ENCODE data around the gene GNAS-AS1.

Gene GNAS-AS1

DNA sequence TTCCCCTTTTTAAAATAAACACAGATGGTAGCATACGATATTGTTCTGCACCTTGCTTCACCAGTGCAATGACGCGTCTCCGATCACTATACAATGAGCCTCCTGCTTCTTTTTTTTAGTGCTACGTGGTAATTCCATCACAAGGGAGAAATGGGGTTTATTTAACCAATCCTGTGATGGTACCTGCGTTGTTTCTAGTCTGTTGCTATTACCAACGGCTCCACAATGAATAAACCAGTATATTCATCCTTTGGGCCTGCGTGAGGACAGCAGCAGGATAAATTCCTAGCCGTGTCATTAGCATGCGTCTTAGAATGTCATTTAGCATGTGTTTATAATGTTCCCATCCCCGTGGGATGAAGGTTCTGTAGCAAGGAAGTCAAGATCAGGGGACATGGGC lies 42.9 kb downstream of the GNAS-AS1 start:
- no peak for DNase-seq

DNA sequence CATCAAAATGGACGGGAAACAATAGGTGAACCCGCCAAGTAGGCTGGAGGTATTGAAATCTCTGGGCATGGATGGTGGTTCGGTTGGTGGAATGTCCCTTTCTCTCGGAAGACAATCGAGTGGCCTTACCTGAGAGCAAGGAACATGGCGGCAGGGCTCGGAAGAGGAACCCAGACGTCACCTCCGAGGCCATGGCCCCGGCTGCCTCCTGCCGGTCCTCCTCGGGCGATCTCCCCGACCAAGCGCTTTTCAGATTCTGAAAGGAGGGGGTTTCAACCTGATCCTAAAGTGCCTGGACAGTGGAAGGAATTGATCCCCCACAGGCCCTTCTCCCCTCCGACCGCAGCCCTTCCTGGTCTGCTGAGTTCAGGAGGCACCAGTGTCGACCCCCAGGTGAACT lies 47.2 kb downstream of the GNAS-AS1 start:
- no peak for DNase-seq

GRCh38 chr20:58802061-58802460 lies 48.6 kb downstream of the GNAS-AS1 start:
- DNase-seq, result no peak

- no peak for DNase-seq
These were observed 50.4 kb downstream of the GNAS-AS1 start for GRCh38 chr20:58800134-58800871.

- no peak for DNase-seq
These were observed 53.0 kb downstream of the GNAS-AS1 start for GRCh38 chr20:58797371-58798338.

- DNase-seq, result no peak
These were observed 54.8 kb downstream of the GNAS-AS1 start for GRCh38 chr20:58795923-58796245.

DNA sequence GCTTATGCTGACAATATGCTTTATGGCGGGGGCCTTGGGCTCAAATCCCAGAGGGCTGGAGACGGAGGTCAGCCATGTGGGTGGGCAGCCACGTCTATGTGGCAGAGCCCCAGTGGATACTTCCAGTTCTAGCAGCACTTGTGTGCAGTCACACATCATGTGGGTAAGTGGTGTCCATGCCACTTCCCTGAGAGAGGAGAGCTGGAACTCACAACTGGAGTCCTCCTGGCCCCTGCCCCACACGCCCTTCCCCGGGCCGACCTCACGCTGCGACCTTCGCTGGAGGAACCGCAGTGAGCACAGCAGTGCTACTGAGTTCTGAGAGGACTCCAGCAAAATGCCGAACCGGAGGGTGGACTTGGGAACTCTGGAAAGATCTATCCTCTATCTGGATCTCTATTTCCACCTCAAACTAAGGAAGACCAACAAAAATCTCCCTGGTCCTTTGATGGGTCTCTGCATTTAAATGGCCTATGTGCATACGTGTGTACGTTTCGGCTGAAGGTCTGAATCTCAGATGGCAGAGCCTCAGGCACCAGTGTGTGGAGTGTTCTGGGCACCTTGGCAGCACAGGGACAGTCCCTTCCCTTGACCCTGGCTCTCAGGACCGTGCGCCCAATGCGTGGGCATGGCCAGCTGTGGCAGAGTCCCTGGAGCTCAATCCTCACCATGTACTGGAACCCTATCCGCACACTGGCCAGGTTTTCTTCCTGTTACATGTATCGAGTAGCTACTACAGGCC lies 55.4 kb downstream of the GNAS-AS1 start:
- DNase-seq, result no peak

DNA sequence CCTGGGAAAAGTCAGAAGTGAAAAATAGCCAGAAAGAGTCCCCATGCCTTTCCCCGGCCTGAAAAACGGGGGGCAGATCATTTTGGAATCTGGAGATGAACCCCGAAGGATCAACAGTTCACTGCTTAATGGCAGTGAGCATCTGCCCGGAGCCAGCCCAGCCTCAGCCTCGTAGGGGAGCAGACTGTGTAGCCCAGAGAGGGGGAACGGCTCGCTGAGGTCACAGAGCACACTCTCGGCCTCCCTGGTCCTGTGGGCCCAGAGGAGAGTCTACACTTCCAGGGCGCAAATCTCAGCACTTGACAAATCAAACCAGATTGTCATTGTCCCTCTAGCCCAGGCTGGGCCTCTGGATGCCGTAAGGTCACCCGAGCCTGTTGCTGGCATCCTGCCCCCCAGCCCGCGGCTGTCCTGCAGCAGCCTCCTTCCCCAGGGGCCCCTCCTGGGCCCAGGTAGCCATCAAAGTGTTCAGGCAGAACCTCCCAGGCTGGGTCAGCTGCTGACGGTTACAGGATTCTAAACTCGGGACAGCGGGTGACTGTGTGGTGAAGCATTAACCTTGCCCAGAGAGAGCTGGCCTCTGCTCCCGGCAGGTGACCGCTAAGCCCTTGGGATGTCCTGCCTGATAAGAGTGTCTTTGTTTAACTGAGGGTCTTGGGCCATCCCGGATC lies 56.1 kb downstream of the GNAS-AS1 start:
- DNase-seq, result no peak

- no peak for DNase-seq
These were observed 56.9 kb downstream of the GNAS-AS1 start for GRCh38 chr20:58793512-58794420.

DNA sequence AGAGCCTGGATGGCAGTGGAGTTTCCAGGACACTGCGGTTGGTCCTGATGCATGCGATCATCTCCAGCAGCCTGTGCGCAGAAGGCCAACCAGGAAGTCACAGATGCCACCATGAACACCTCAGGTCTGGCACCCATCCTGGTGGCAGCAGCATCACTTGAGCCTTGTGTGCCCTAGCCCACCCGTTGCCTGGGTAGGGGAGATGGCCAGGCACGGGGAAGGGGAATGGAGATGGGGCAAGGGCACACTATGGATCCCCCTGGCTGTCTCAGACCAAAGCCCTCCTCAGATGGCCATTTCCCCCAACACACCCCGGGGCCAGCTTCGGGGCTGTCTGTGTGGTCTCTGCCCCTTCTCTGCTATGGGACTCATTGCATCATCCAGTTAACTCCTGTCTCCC lies 58.3 kb downstream of the GNAS-AS1 start:
- no peak for DNase-seq

DNA sequence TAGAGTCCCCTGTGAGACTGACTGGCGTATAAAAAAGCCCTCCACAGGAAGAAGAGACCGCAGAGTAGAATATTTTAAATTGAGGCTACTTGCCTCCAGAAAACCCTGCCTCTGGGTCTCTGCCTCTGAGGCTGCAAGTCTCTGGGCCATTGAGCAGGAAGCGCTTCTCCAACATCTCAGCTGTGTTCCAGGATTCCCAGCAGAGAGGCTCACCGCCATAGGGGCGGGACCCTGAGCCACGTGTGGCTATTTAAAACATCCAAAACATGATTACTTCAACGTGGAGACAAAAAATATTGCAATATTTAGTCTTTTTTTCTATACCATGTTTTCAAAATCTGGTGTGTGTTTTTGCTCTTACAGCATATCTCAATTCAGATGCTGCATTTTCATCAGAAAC lies 59.4 kb downstream of the GNAS-AS1 start:
- no peak for DNase-seq

GRCh38 chr20:58790454-58790853 lies 60.2 kb downstream of the GNAS-AS1 start:
- DNase-seq, result no peak

- no peak for DNase-seq
These were observed 61.7 kb downstream of the GNAS-AS1 start for GRCh38 chr20:58788896-58789544.

- no peak for DNase-seq
These were observed 63.3 kb downstream of the GNAS-AS1 start for GRCh38 chr20:58787211-58788005.

DNA sequence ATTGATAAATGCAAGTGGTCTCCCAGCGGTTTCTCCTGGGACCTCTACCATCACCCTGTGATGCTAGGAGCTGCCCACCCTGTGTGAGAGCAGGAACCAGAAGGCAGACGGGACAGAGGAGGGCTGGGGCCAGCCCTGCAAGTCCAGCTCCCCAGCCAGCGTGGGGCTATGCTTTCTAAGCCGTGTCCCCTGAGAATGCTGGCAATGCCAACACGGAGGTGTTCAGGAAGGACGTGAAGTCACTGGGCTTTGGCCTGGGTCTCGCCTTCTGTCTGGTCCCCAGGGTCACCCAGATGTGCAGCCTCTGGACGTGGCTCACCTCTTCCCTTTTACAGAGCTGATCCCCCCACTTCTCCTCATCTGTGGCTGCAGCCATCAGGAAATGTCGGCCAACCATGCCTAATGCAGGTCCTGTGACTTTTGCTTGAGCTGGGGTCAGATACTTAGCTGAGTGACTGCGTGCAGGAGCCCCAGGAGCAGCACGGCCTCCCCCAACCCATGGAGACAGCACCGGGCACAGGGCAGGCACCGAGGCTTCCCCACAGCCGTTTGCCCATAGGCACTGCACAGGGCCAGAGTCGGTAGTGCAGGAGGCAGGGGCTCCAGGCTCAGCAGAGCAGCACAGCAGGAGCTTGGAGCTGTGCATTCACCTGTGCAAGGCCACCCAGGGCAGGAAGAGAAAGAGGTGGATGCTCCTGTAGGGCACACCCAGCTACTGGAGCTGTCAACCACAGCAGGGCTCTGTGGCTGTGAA lies 66.2 kb downstream of the GNAS-AS1 start:
- DNase-seq, result no peak

- DNase-seq, result no peak
These were observed 67.1 kb downstream of the GNAS-AS1 start for GRCh38 chr20:58783511-58784011.

GRCh38 chr20:58781138-58781537 lies 69.6 kb downstream of the GNAS-AS1 start:
- no peak for DNase-seq

DNA sequence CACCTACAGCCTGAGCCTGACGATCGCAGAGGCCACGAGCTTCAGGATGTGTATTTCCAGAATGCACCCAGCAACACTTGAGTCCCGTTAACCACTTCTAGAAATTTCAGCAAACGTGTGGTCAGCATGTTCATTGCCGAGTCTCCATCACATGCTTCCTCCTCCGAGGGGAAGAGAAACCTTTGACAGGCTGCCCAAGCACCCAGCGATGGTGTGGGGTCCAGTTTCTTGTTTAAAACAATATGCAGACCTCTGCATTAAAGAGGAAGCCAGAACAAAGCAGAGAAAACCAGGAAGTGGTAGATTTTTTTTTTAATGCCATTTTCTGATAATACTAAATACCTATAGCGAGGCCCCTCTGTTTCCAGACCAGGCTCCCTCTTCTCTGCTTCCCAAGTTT lies 71.9 kb downstream of the GNAS-AS1 start:
- DNase-seq, result no peak

DNA sequence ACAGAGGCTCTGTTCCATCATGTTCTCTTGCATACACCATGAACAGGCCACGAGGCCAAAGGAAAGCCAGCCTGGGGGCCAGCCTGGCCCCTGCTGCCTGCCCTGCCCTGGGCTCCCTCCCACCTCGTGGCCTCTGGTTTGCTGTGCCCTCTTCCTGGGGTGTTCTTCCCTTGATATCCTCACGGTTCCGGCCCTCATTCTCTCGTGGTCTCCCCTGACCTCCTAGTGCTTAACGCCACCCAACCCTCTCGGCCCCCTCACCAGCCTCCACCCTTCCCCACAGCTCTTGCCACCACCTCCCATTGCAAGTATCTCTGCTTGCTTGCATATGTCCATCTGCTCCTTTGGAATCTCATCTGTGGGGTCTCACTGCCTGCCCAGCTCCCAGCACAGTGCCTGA lies 73.0 kb downstream of the GNAS-AS1 start:
- no peak for DNase-seq
